DOHH2 (cell line): ENCODE results near the gene SLC1A2.

Source experiments
- H3F3A ChIP-seq: fragments of 200-600 bp; sonication (generic), shearing (Covaris generic); 2 replicates; pipeline ENCODE4 v1.6.0; 2016; ENCODE audit warnings: antibody characterized with exemption, mild to moderate bottlenecking; ENCODE audit not compliant: control insufficient read depth, insufficient read depth
- H3K27ac ChIP-seq: fragments of 200-600 bp; sonication (generic); 2 replicates; pipeline ENCODE4 v1.5.1; 2014; ENCODE audit warnings: low read depth, mild to moderate bottlenecking, low read length, moderate library complexity
- H3K27me3 ChIP-seq: fragments of 200-600 bp; sonication (generic); 2 replicates; pipeline ENCODE4 v1.6.1; 2014; ENCODE audit warnings: mild to moderate bottlenecking, low read length, mixed read lengths; ENCODE audit not compliant: control insufficient read depth
- H3K36me3 ChIP-seq: fragments of 200-600 bp; sonication (generic); 2 replicates; pipeline ENCODE4 v1.6.1; 2014; ENCODE audit warnings: mild to moderate bottlenecking, low read length, moderate library complexity, mixed read lengths; ENCODE audit not compliant: control insufficient read depth
- H3K4me1 ChIP-seq: fragments of 200-600 bp; sonication (generic); 2 replicates; pipeline ENCODE4 v1.6.1; 2014; ENCODE audit warnings: mild to moderate bottlenecking, low read length, mixed read lengths; ENCODE audit not compliant: control insufficient read depth
- H3K4me2 ChIP-seq: fragments of 200-600 bp; sonication (generic); 2 replicates; pipeline ENCODE4 v1.6.0; 2014; ENCODE audit warnings: mild to moderate bottlenecking, low read length, moderate library complexity
- H3K4me3 ChIP-seq: fragments of 200-600 bp; sonication (generic); 2 replicates; pipeline ENCODE4 v1.5.1; 2014; ENCODE audit warnings: mild to moderate bottlenecking, low read length, mixed read lengths
- H3K79me2 ChIP-seq: fragments of 200-600 bp; sonication (generic); 2 replicates; pipeline ENCODE4 v1.6.1; 2014; ENCODE audit warnings: mild to moderate bottlenecking, low read length, mixed read lengths; ENCODE audit not compliant: control insufficient read depth
- H3K9me2 ChIP-seq: fragments of 200-600 bp; sonication (generic); replicated peaks from 2 replicates; pipeline ENCODE4 v1.6.1; 2014; ENCODE audit warnings: mild to moderate bottlenecking, low read length, mixed read lengths; ENCODE audit not compliant: control insufficient read depth
- H3K9me3 ChIP-seq: fragments of 200-600 bp; sonication (generic); 2 replicates; pipeline ENCODE4 v1.6.1; 2014; ENCODE audit warnings: antibody characterized with exemption, low read length, mixed read lengths; ENCODE audit not compliant: control insufficient read depth, insufficient read depth
- H4K20me1 ChIP-seq: fragments of 200-600 bp; sonication (generic); 2 replicates; pipeline ENCODE4 v1.6.0; 2014; ENCODE audit warnings: low read depth, mild to moderate bottlenecking, antibody characterized with exemption, low read length, moderate library complexity; ENCODE audit not compliant: control insufficient read depth, insufficient read depth
- EZH2phosphoT487 ChIP-seq: fragments of 200-600 bp; sonication (generic); IDR thresholded peaks from 2 replicates; pipeline ENCODE4 v1.6.1; 2017; ENCODE audit warnings: borderline replicate concordance, mild to moderate bottlenecking, antibody characterized with exemption, low read length, moderate library complexity, mixed read lengths
- TF ChIP-seq, protein P1 (sequence below): fragments of 200-600 bp; sonication (generic); IDR thresholded peaks from one replicate; pipeline ENCODE4 v1.5.1; 2014; ENCODE audit warnings: antibody characterized with exemption, mild to moderate bottlenecking, low read depth, low read length; ENCODE audit not compliant: poor library complexity, severe bottlenecking

SLC1A2 gene

DNA sequence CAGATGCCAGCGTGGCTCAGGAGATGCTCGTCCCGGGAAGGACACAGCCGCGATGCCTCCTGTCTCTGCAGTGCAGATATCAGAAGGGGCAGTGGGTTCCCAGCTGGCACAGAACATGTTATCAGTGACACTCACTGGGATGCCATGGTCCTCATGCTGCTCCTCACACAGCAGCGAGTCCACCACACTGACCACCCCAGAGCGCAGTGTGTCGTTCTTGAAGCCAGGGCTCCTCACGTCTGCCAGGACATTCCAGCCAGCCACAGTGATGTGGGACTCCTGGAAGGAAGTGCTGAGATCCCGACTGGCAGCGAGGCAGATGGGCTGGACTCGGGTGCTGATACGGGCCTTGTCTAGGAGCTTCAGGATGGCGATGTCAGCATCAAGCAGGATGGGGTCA, 13.1 kb upstream of the SLC1A2 start:
- Histone ChIP-seq H4K20me1 (no peaks in the 10 kb centered on the region), H3K79me2 (no peaks in the 10 kb centered on the region), H3K4me2 (no peak overlapping the region), H3K4me1 (no peaks in the 10 kb centered on the region), H3K9me3 (no peaks in the 10 kb centered on the region), H3K27ac (no peak overlapping the region), H3F3A (no peaks in the 10 kb centered on the region), H3K9me2 (no peaks in the 10 kb centered on the region), H3K36me3 (no peaks in the 10 kb centered on the region), H3K27me3 (no peaks in the 10 kb centered on the region), H3K4me3 (no peak overlapping the region)
- TF ChIP-seq, protein P1, sequence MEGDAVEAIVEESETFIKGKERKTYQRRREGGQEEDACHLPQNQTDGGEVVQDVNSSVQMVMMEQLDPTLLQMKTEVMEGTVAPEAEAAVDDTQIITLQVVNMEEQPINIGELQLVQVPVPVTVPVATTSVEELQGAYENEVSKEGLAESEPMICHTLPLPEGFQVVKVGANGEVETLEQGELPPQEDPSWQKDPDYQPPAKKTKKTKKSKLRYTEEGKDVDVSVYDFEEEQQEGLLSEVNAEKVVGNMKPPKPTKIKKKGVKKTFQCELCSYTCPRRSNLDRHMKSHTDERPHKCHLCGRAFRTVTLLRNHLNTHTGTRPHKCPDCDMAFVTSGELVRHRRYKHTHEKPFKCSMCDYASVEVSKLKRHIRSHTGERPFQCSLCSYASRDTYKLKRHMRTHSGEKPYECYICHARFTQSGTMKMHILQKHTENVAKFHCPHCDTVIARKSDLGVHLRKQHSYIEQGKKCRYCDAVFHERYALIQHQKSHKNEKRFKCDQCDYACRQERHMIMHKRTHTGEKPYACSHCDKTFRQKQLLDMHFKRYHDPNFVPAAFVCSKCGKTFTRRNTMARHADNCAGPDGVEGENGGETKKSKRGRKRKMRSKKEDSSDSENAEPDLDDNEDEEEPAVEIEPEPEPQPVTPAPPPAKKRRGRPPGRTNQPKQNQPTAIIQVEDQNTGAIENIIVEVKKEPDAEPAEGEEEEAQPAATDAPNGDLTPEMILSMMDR = no peak
- TF ChIP-seq EZH2phosphoT487 = no peak

DNA sequence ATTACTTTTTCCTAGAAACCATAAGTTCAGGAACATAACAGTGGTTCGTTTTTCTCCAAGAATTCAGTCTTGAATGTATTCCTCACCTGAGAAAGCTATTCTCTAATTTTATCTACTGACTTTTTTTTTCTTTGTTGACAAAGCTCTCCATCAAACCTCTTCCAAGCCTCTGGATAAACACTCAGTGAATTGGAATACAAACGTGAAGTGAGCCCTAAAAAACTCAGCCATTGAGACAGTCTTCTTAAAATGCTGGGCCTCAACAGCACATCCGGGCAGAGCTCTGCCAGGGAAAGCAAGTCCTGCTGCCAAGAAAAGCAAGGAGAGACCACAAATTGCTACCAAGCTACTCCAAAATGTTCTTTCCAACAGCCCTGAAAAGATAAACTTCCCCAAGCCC, 7.7 kb upstream of the SLC1A2 start:
- no peaks in the 10 kb centered on the region for H3K9me3 ChIP-seq
- no peak overlapping the region for H3K4me3 ChIP-seq
- H3K36me3 ChIP-seq = no peaks in the 10 kb centered on the region
- H3K27ac ChIP-seq = no peak overlapping the region
- H3K4me2 ChIP-seq = no peak overlapping the region
- no peaks in the 10 kb centered on the region for H3F3A ChIP-seq
- no peaks in the 10 kb centered on the region for H3K4me1 ChIP-seq
- no peak for TF ChIP-seq EZH2phosphoT487
- TF ChIP-seq, protein P1 = no peak
- H3K9me2 ChIP-seq = no peaks in the 10 kb centered on the region
- no peaks in the 10 kb centered on the region for H3K79me2 ChIP-seq
- no peaks in the 10 kb centered on the region for H4K20me1 ChIP-seq
- peaks cover 11% of the 10 kb centered on the region for H3K27me3 ChIP-seq

DNA sequence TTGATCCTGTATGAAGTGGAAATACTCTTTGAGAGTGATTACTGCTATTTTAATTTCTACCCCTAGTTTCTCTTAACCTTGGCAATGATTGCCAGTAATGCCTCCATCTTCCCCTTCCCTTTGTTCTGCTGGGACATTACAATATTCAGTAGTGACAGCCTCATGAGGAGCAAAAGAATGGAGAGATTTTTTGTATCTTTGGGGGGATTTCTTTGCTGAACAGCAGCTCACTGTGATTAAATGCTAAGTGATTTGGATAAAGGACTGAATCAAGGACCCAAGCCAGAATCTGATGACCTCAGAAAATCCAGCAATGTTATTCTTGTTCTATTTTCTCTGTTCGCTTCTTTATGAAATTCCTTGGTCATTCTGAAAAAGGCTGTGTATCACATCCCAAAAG, 7.0 kb upstream of the SLC1A2 start:
- no peak for TF ChIP-seq EZH2phosphoT487
- TF ChIP-seq, protein P1 = no peak
- Histone ChIP-seq H3F3A (no peaks in the 10 kb centered on the region), H3K79me2 (no peaks in the 10 kb centered on the region), H3K4me2 (no peak overlapping the region), H4K20me1 (no peaks in the 10 kb centered on the region), H3K9me2 (no peaks in the 10 kb centered on the region), H3K9me3 (no peaks in the 10 kb centered on the region), H3K4me1 (no peaks in the 10 kb centered on the region), H3K27me3 (peaks cover 16% of the 10 kb centered on the region), H3K4me3 (no peak overlapping the region), H3K36me3 (no peaks in the 10 kb centered on the region), H3K27ac (no peak overlapping the region)
